NT2/D1 (cell line): ENCODE measurements around the gene GLP2R.

Experiments used
- SUZ12 ChIP-seq: IDR thresholded peaks from 2 replicates; pipeline ENCODE4 v1.6.1; 2011; ENCODE audit not compliant: insufficient read length, insufficient read depth; ENCODE audit errors: extremely low read depth
- YY1 ChIP-seq: IDR thresholded peaks from 2 replicates; pipeline ENCODE4 v1.6.1; 2011; ENCODE audit not compliant: insufficient read length, insufficient read depth
- ZNF274 ChIP-seq: IDR thresholded peaks from 2 replicates; pipeline ENCODE4 v1.6.1; 2011; ENCODE audit warnings: mild to moderate bottlenecking, low read depth, low read length

DNA sequence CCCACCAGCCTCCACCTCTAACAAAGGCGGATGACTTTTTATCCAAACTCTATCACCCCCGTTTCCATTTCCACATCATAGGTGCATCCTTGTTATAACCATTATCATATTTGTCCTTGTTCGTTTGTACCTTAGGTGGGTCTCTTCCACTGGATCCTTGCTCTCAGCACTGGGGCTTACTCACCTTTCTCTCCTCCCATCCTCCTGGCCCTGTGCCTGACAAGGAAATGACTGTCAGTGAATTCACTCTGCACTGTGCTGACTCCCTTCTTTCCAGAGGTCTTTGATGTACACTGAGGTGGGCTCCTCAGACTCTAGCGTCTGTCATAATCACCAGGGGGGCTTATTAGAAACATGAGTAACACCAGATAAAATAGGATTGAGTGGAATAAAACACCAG, 7.0 kb upstream of the GLP2R start:
- TF ChIP-seq SUZ12 = no peak
- TF ChIP-seq YY1 = no peak
- no peak for TF ChIP-seq ZNF274
